ENCODE results near the gene TCN2. TPM values are rescaled to one million over a fixed set of nuclear protein-coding genes. Genes with fewer than 3 reads are reported as not detected.
"Not testable (repeated sequence)": the region's sequence is repeated elsewhere in the genome, so short reads cannot be mapped to it uniquely, and the experiment has no call there.

TCN2 gene
- total RNA-seq (2014; rRNA removed; shearing (Covaris generic)): 11.7 and 15.4 TPM in 2 replicates

- DNase-seq (ENCODE audit: low read depth): peak; percentile 78
These were observed at the start of gene TCN2 for GRCh38 chr22:30606455-30607299. TCN2 (plus strand) TSS chr22:30607174; CDS start chr22:30607332, 158 bp downstream.

GRCh38 chr22:30557243-30557642, 49.7 kb upstream of the TCN2 start:
- DNase-seq (ENCODE audit: low read depth): no peak

- no peak for DNase-seq (ENCODE audit: low read depth)
These were observed 47.1 kb upstream of the TCN2 start for GRCh38 chr22:30559889-30560288.

- DNase-seq (ENCODE audit: low read depth): not testable (repeated sequence)
These were observed 46.3 kb upstream of the TCN2 start for GRCh38 chr22:30560643-30561202.

- no peak for DNase-seq (ENCODE audit: low read depth)
These were observed 45.4 kb upstream of the TCN2 start for GRCh38 chr22:30561402-30562189.

- DNase-seq (ENCODE audit: low read depth): no peak
These were observed 44.6 kb upstream of the TCN2 start for GRCh38 chr22:30562366-30562765.

- no peak for DNase-seq (ENCODE audit: low read depth)
These were observed 42.8 kb upstream of the TCN2 start for GRCh38 chr22:30564045-30564760.

- DNase-seq (ENCODE audit: low read depth): no peak
These were observed 42.2 kb upstream of the TCN2 start for GRCh38 chr22:30564761-30565119.

- peak; percentile 8 for DNase-seq (ENCODE audit: low read depth)
These were observed 41.6 kb upstream of the TCN2 start for GRCh38 chr22:30565341-30565740.

GRCh38 chr22:30566125-30566524, 40.8 kb upstream of the TCN2 start:
- DNase-seq (ENCODE audit: low read depth): no peak

GRCh38 chr22:30567277-30567676, 39.7 kb upstream of the TCN2 start:
- not testable (repeated sequence) for DNase-seq (ENCODE audit: low read depth)

GRCh38 chr22:30568137-30568805, 38.7 kb upstream of the TCN2 start:
- no peak for DNase-seq (ENCODE audit: low read depth)

- no peak for DNase-seq (ENCODE audit: low read depth)
These were observed 37.2 kb upstream of the TCN2 start for GRCh38 chr22:30569674-30570202.

- DNase-seq (ENCODE audit: low read depth): no peak
These were observed 34.8 kb upstream of the TCN2 start for GRCh38 chr22:30572210-30572609.

- DNase-seq (ENCODE audit: low read depth): no peak
These were observed 34.0 kb upstream of the TCN2 start for GRCh38 chr22:30572840-30573593.

GRCh38 chr22:30573594-30574094, 33.3 kb upstream of the TCN2 start:
- no peak for DNase-seq (ENCODE audit: low read depth)

GRCh38 chr22:30574095-30574981, 32.6 kb upstream of the TCN2 start, which contains the start of gene GAL3ST1:
GAL3ST1 (minus strand) TSS chr22:30574665; CDS start chr22:30557392, 17,273 bp downstream.
- no peak for DNase-seq (ENCODE audit: low read depth)

- DNase-seq (ENCODE audit: low read depth): peak; percentile 15
These were observed 31.8 kb upstream of the TCN2 start for GRCh38 chr22:30574997-30575671.
